Kidney epithelial cell (primary cell): ENCODE measurements around the gene EPHB2. TPM values are rescaled to one million over a fixed set of nuclear protein-coding genes. Genes with fewer than 3 reads are reported as not detected.
A peak's percentile ranks its signal among the peaks of the same experiment; 100 is the strongest.

Experiments used
- DNase-seq: peaks from one replicate; pipeline ENCODE4 v3.0.0-alpha.2; 2010; ENCODE audit warnings: low read depth
- H3K27me3 ChIP-seq: 2 replicates; pipeline ENCODE4 v1.6.0; 2011; ENCODE audit warnings: low read length; ENCODE audit not compliant: control insufficient read depth, insufficient read depth
- H3K36me3 ChIP-seq: 2 replicates; pipeline ENCODE4 v1.5.1; 2011; ENCODE audit warnings: low read length; ENCODE audit not compliant: control insufficient read depth, insufficient read depth
- H3K4me3 ChIP-seq: 2 replicates; pipeline ENCODE4 v1.5.1; 2011; ENCODE audit warnings: low read depth, mild to moderate bottlenecking, control low read depth, low read length
- CTCF ChIP-seq: IDR thresholded peaks from 2 replicates; pipeline ENCODE4 v1.5.1; 2011; ENCODE audit warnings: mild to moderate bottlenecking, moderate library complexity, low read length, control low read depth, inconsistent platforms; ENCODE audit not compliant: insufficient read depth, poor library complexity, severe bottlenecking
- total RNA-seq: library from RNA; depleted of rRNA; stranded (reverse); fragments of >200 nt; gene quantifications from 2 replicates; pipeline ENCODE4 v1.2.3, GENCODE V29; 2015

EPHB2 gene
- total RNA-seq, 1 donor from 2014 or later: 111 TPM

GRCh38 chr1:22866868-22867267 lies 156.2 kb downstream of the EPHB2 start:
- H3K36me3 ChIP-seq: peaks cover 1% of the 10 kb centered on the region
- no peak for TF ChIP-seq CTCF
- no peaks in the 10 kb centered on the region for H3K27me3 ChIP-seq
- no peak overlapping the region for H3K4me3 ChIP-seq
- no peak for DNase-seq

GRCh38 chr1:22868331-22868730 lies 157.7 kb downstream of the EPHB2 start:
- no peaks in the 10 kb centered on the region for H3K27me3 ChIP-seq
- TF ChIP-seq CTCF: no peak
- H3K4me3 ChIP-seq: no peak overlapping the region
- peaks cover under 1% of the 10 kb centered on the region for H3K36me3 ChIP-seq
- DNase-seq: no peak

GRCh38 chr1:22869325-22869724 lies 158.7 kb downstream of the EPHB2 start:
- no peaks in the 10 kb centered on the region for H3K36me3 ChIP-seq
- H3K4me3 ChIP-seq: no peak overlapping the region
- no peak for TF ChIP-seq CTCF
- no peaks in the 10 kb centered on the region for H3K27me3 ChIP-seq
- no peak for DNase-seq

- peak; percentile 19 for DNase-seq
- TF ChIP-seq CTCF: no peak
- Histone ChIP-seq H3K27me3 (no peaks in the 10 kb centered on the region), H3K4me3 (no peak overlapping the region), H3K36me3 (no peaks in the 10 kb centered on the region)
These were observed 159.7 kb downstream of the EPHB2 start for GRCh38 chr1:22870201-22870871.

- no peaks in the 10 kb centered on the region for H3K36me3 ChIP-seq
- no peak overlapping the region for H3K4me3 ChIP-seq
- peak; percentile 70 for DNase-seq
- no peak for TF ChIP-seq CTCF
- no peaks in the 10 kb centered on the region for H3K27me3 ChIP-seq
These were observed 162.5 kb downstream of the EPHB2 start for GRCh38 chr1:22872981-22873664.
